HCT116 (cell line): ENCODE measurements around the gene FGFRL1. TPM values are rescaled to one million over a fixed set of nuclear protein-coding genes. Genes with fewer than 3 reads are reported as not detected.

Experiments
- ATAC-seq: fragments of 200-7000 bp; cut with Tn5 transposase; 2 replicates; pipeline ENCODE4 v1.9.1; 2020; ENCODE audit warnings: mild to moderate bottlenecking, moderate library complexity
- BruUV-seq: library from RNA; stranded (reverse); fragments of 400-500 nt; replicated peaks from 2 replicates; lab custom pipeline; 2021; lab: Mats Ljungman, UMichigan
- CTCF ChIA-PET: fragments of 300-600 bp; sonication (Branson Sonifier 250); formaldehyde crosslinking; loops from one replicate; lab custom pipeline; 2021; ENCODE audit warnings: antibody characterized with exemption; lab: Charles Lee
- POLR2A ChIA-PET: fragments of 300-600, 350-600 bp; sonication (Branson Sonifier 250); formaldehyde crosslinking; loops from one replicate; lab custom pipeline; 2021; ENCODE audit warnings: antibody characterized with exemption; lab: Charles Lee
- RAD21 ChIA-PET, 2 experiments: fragments of 300-600 bp; sonication (Branson Sonifier 250); formaldehyde crosslinking; loops; one replicate each; lab custom pipeline; 2023; ENCODE audit warnings: low total read pairs in 2 of 2; ENCODE audit not compliant: uncharacterized antibody in 2 of 2, unreplicated experiment in 2 of 2, low non-redundant PET in 1 of 2; lab: Charles Lee
- DNase-seq: peaks from one replicate; pipeline ENCODE4 v3.0.0-alpha.2; 2010; ENCODE audit warnings: low read depth, low spot score
- H2AFZ ChIP-seq: fragments of 200-600 bp; shearing (Covaris generic), sonication (generic); 2 replicates; pipeline ENCODE4 v1.6.1; 2017; ENCODE audit warnings: low read depth, mixed run types, mixed read lengths, antibody characterized with exemption, low read length; ENCODE audit not compliant: poor library complexity, severe bottlenecking
- H3K27ac ChIP-seq: 2 replicates; pipeline ENCODE4 v1.5.1; 2012; ENCODE audit warnings: low read depth, low read length
- H3K27me3 ChIP-seq: fragments of 200-600 bp; sonication (generic); 2 replicates; pipeline ENCODE4 v1.6.1; 2016; ENCODE audit warnings: mixed run types, low read length, mixed read lengths; ENCODE audit not compliant: insufficient read depth
- H3K36me3 ChIP-seq, 2 experiments: fragments of 200-500 bp in 1 of 2; fragments of 200-600 bp in 1 of 2; sonication (Bioruptor generic) in 1 of 2; sonication (generic) in 1 of 2; 2 replicates each; pipeline versions ENCODE4 v1.5.1 to v1.6.1; 2014 to 2016; ENCODE audit warnings: low read length in 2 of 2, inconsistent platforms in 1 of 2, mixed read lengths in 1 of 2, mixed run types in 1 of 2; ENCODE audit not compliant: insufficient read depth in 2 of 2, control insufficient read depth in 1 of 2
- H3K4me1 ChIP-seq, 2 experiments: fragments of 200-600 bp in 1 of 2; sonication (generic) in 1 of 2; 2 replicates each; pipeline versions ENCODE4 v1.5.1 to v1.6.1; 2012 to 2017; ENCODE audit warnings: low read length in 2 of 2, inconsistent platforms in 1 of 2, mild to moderate bottlenecking in 1 of 2, mixed read lengths in 1 of 2, mixed run types in 1 of 2, moderate library complexity in 1 of 2; ENCODE audit not compliant: insufficient read depth in 2 of 2, control insufficient read depth in 1 of 2
- H3K4me2 ChIP-seq: fragments of 200-600 bp; sonication (generic); 2 replicates; pipeline ENCODE4 v1.6.1; 2017; ENCODE audit warnings: mixed run types, low read length, mixed read lengths
- H3K4me3 ChIP-seq, 2 experiments: fragments of 200-600 bp in 1 of 2; sonication (generic) in 1 of 2; replicated peaks in 1 of 2; 2 replicates each; pipeline ENCODE4 v1.5.1; 2011 to 2016; ENCODE audit warnings: low read length in 2 of 2, control low read depth in 1 of 2, low read depth in 1 of 2, mild to moderate bottlenecking in 1 of 2, mixed read lengths in 1 of 2, mixed run types in 1 of 2
- H3K79me2 ChIP-seq: fragments of 200-600 bp; sonication (generic); 2 replicates; pipeline ENCODE4 v1.6.1; 2017; ENCODE audit warnings: mild to moderate bottlenecking, mixed run types, low read length, moderate library complexity, mixed read lengths; ENCODE audit not compliant: insufficient read depth
- H3K9ac ChIP-seq: fragments of 200-600 bp; sonication (generic); 2 replicates; pipeline ENCODE4 v1.6.1; 2016; ENCODE audit warnings: low read length, mixed read lengths
- H3K9me2 ChIP-seq: fragments of 200-600 bp; sonication (generic), shearing (Covaris generic); 2 replicates; pipeline ENCODE4 v1.6.1; 2017; ENCODE audit warnings: mixed run types, mild to moderate bottlenecking, moderate library complexity; ENCODE audit not compliant: insufficient read depth
- H3K9me3 ChIP-seq, 2 experiments: fragments of 200-500 bp in 1 of 2; fragments of 200-600 bp in 1 of 2; sonication (Bioruptor generic) in 1 of 2; sonication (generic) in 1 of 2; 2 replicates each; pipeline ENCODE4 v1.6.1; 2014 to 2017; ENCODE audit warnings: low read length in 2 of 2, mixed read lengths in 2 of 2, inconsistent platforms in 1 of 2, low read depth in 1 of 2, mild to moderate bottlenecking in 1 of 2, mixed run types in 1 of 2, moderate library complexity in 1 of 2; ENCODE audit not compliant: control insufficient read depth in 1 of 2, insufficient read depth in 1 of 2
- H4K20me1 ChIP-seq: fragments of 200-600 bp; sonication (generic), shearing (Covaris generic); 2 replicates; pipeline ENCODE4 v1.6.1; 2017; ENCODE audit warnings: mixed run types, mild to moderate bottlenecking, moderate library complexity; ENCODE audit not compliant: insufficient read depth
- JUND ChIP-seq: IDR thresholded peaks from 2 replicates; pipeline ENCODE4 v1.6.1; 2012
- MAX ChIP-seq: IDR thresholded peaks from 2 replicates; pipeline ENCODE4 v1.6.1; 2012
- POLR2A ChIP-seq: IDR thresholded peaks from 2 replicates; pipeline ENCODE4 v1.7.0; 2011; ENCODE audit warnings: borderline replicate concordance; ENCODE audit not compliant: insufficient read depth, insufficient read length; ENCODE audit errors: extremely low read depth
- POLR2AphosphoS5 ChIP-seq: IDR thresholded peaks from 2 replicates; pipeline ENCODE4 v1.6.1; 2011; ENCODE audit warnings: mild to moderate bottlenecking, low read depth, low read length, moderate library complexity
- REST ChIP-seq: IDR thresholded peaks from 2 replicates; pipeline ENCODE4 v1.6.1; 2012; ENCODE audit warnings: low read depth
- SRF ChIP-seq: IDR thresholded peaks from 2 replicates; pipeline ENCODE4 v1.6.1; 2012; ENCODE audit warnings: low read depth
- ZFX ChIP-seq: fragments of 450-650 bp; IDR thresholded peaks from 2 replicates; pipeline ENCODE4 v1.6.1; 2017
- intact Hi-C: fragments of 100-400 bp; cut with micrococcal nuclease; formaldehyde crosslinking; loops from 2 replicates; pipeline ENCODE4 v1.10.0; 2022
- total RNA-seq: library from RNA; stranded (reverse); gene quantifications from one replicate; pipeline ENCODE4 v1.2.1, GENCODE V29; 2021; ENCODE audit not compliant: unreplicated experiment

Gene FGFRL1
- total RNA-seq, 1 experiment from 2014 or later: 91.1 TPM

- BruUV-seq: no TSS peak
- intact Hi-C loops: no loop called here
- Histone ChIP-seq H3K9me3 (no peaks in the 10 kb centered on the region), H3K4me3 (no peak overlapping the region), H2AFZ (no peak overlapping the region), H4K20me1 (no peaks in the 10 kb centered on the region), H3K4me1 (no peaks in the 10 kb centered on the region), H3K36me3 (no peaks in the 10 kb centered on the region), H3K27me3 (peaks cover 11% of the 10 kb centered on the region; the same call in 1 of the 2 replicates), H3K9me2 (no peaks in the 10 kb centered on the region), H3K9ac (no peak overlapping the region), H3K79me2 (no peaks in the 10 kb centered on the region), H3K4me2 (no peak overlapping the region), H3K27ac (no peak overlapping the region)
- RAD21 ChIA-PET: no interaction called here
- CTCF ChIA-PET: no interaction called here
- POLR2A ChIA-PET: no interaction called here
- DNase-seq (no peak), ATAC-seq (no peak)
- no peak for TF ChIP-seq MAX
- TF ChIP-seq, all 23 proteins: peak for 0
Observed at GRCh38 chr4:1061056-1061700, 49.8 kb downstream of the FGFRL1 start.

GRCh38 chr4:1061760-1062159 lies 50.3 kb downstream of the FGFRL1 start:
- H3K4me2 ChIP-seq: no peak overlapping the region
- DNase-seq: no peak
- RAD21 ChIA-PET: no interaction called here
- CTCF ChIA-PET: no interaction called here
- H3K4me3 ChIP-seq: no peak overlapping the region
- H3K27ac ChIP-seq: no peak overlapping the region
- intact Hi-C loops: no loop called here
- BruUV-seq: no TSS peak
- no peak for ATAC-seq
- H2AFZ ChIP-seq: no peak overlapping the region
- POLR2A ChIA-PET: no interaction called here
- H3K9me2 ChIP-seq: no peaks in the 10 kb centered on the region
- no peak for TF ChIP-seq ZFX
- no peak for TF ChIP-seq SRF
- TF ChIP-seq POLR2AphosphoS5: no peak
- TF ChIP-seq JUND: no peak
- TF ChIP-seq REST: no peak
- no peak for TF ChIP-seq POLR2A
- H3K36me3 ChIP-seq: no peaks in the 10 kb centered on the region
- no peaks in the 10 kb centered on the region for H3K9me3 ChIP-seq
- peaks cover 11% of the 10 kb centered on the region; the same call in 1 of the 2 replicates for H3K27me3 ChIP-seq
- H4K20me1 ChIP-seq: no peaks in the 10 kb centered on the region
- no peaks in the 10 kb centered on the region for H3K79me2 ChIP-seq
- H3K9ac ChIP-seq: no peak overlapping the region
- no peaks in the 10 kb centered on the region for H3K4me1 ChIP-seq
